ENCODE results near the gene MBOAT2. TPM values are rescaled to one million over a fixed set of nuclear protein-coding genes. Genes with fewer than 3 reads are reported as not detected.
"Not testable (repeated sequence)": the region's sequence is repeated elsewhere in the genome, so short reads cannot be mapped to it uniquely, and the experiment has no call there.

Gene MBOAT2
- polyA plus RNA-seq, 6 donors from 2014 or later: 0.07 to 1.5 (median 0.18) TPM; not detected in 2

GRCh38 chr2:8954990-8955389 is 48.5 kb downstream of the MBOAT2 start:
- H3K9me3 Mint-ChIP-seq: peaks cover 13 to 45% (median 29%) of the 10 kb centered on the region in 7 donors
- peaks cover 0 to 6% (median 0%) of the 10 kb centered on the region in 3 donors for H3K27me3 Mint-ChIP-seq
- H3K27ac Mint-ChIP-seq: no peak overlapping the region
- H3K4me3 Mint-ChIP-seq: no peak overlapping the region
- ATAC-seq (ENCODE audit: low read depth in 2 of 2) (no peak), DNase-seq (no peak)
- peaks cover 23 to 37% of the 10 kb centered on the region in 2 donors for H3K36me3 Mint-ChIP-seq
- no peaks in the 10 kb centered on the region for H3K4me1 Mint-ChIP-seq

GRCh38 chr2:8953525-8953924 is 50.0 kb downstream of the MBOAT2 start:
- Mint-ChIP-seq H3K36me3 (peaks cover 23 to 37% of the 10 kb centered on the region in 2 donors), H3K4me3 (no peak overlapping the region), H3K27ac (no peak overlapping the region), H3K27me3 (peaks cover 0 to 6% (median 0%) of the 10 kb centered on the region in 3 donors), H3K9me3 (peaks cover 15 to 53% (median 30%) of the 10 kb centered on the region in 7 donors), H3K4me1 (no peaks in the 10 kb centered on the region)
- no peak for DNase-seq
- ATAC-seq (ENCODE audit: low read depth in 2 of 2): no peak

GRCh38 chr2:8939486-8940114 is 63.9 kb downstream of the MBOAT2 start:
- ATAC-seq (ENCODE audit: low read depth in 2 of 2): no peak
- H3K4me3 Mint-ChIP-seq: no peak overlapping the region
- no peaks in the 10 kb centered on the region for H3K27me3 Mint-ChIP-seq
- DNase-seq: no peak
- no peaks in the 10 kb centered on the region for H3K4me1 Mint-ChIP-seq
- no peak overlapping the region for H3K27ac Mint-ChIP-seq
- no peaks in the 10 kb centered on the region for H3K36me3 Mint-ChIP-seq
- peaks cover 0 to 6% (median 0%) of the 10 kb centered on the region in 7 donors for H3K9me3 Mint-ChIP-seq

GRCh38 chr2:8938384-8938783 is 65.1 kb downstream of the MBOAT2 start:
- Mint-ChIP-seq H3K27ac (peak overlapping the region in 2 of 6 donors; percentile 43 to 86), H3K4me1 (no peaks in the 10 kb centered on the region)

GRCh38 chr2:8935982-8936381 is 67.5 kb downstream of the MBOAT2 start:
- Mint-ChIP-seq H3K27me3 (no peaks in the 10 kb centered on the region), H3K4me1 (no peaks in the 10 kb centered on the region), H3K36me3 (no peaks in the 10 kb centered on the region), H3K27ac (no peak overlapping the region), H3K9me3 (peaks cover 0 to 6% (median 2%) of the 10 kb centered on the region in 7 donors), H3K4me3 (no peak overlapping the region)
- DNase-seq (no peak), ATAC-seq (ENCODE audit: low read depth in 2 of 2) (no peak)

More at GRCh38 chr2:8938384-8938783, 65.1 kb downstream of the MBOAT2 start:
- ATAC-seq (ENCODE audit: low read depth in 2 of 2) (no peak), DNase-seq (no peak)
- Mint-ChIP-seq H3K9me3 (peaks cover 0 to 6% (median 0%) of the 10 kb centered on the region in 7 donors), H3K27me3 (no peaks in the 10 kb centered on the region), H3K36me3 (no peaks in the 10 kb centered on the region), H3K4me3 (no peak overlapping the region)

GRCh38 chr2:8934338-8934737 is 69.1 kb downstream of the MBOAT2 start:
- DNase-seq: no peak
- no peak overlapping the region for H3K27ac Mint-ChIP-seq
- ATAC-seq (ENCODE audit: low read depth in 2 of 2): no peak
- H3K4me3 Mint-ChIP-seq: no peak overlapping the region
- no peaks in the 10 kb centered on the region for H3K36me3 Mint-ChIP-seq
- H3K9me3 Mint-ChIP-seq: peaks cover 0 to 9% (median 2%) of the 10 kb centered on the region in 7 donors
- H3K4me1 Mint-ChIP-seq: no peaks in the 10 kb centered on the region
- H3K27me3 Mint-ChIP-seq: no peaks in the 10 kb centered on the region

GRCh38 chr2:8932702-8933101 is 70.8 kb downstream of the MBOAT2 start:
- Mint-ChIP-seq H3K4me3 (no peak overlapping the region), H3K27ac (no peak overlapping the region), H3K9me3 (peaks cover 0 to 9% (median 2%) of the 10 kb centered on the region in 7 donors), H3K27me3 (no peaks in the 10 kb centered on the region), H3K36me3 (no peaks in the 10 kb centered on the region), H3K4me1 (no peaks in the 10 kb centered on the region)
- ATAC-seq (ENCODE audit: low read depth in 2 of 2): no peak
- DNase-seq: no peak

GRCh38 chr2:8930185-8930584 is 73.3 kb downstream of the MBOAT2 start:
- not testable (repeated sequence) for H3K4me1 Mint-ChIP-seq; H3K27me3 Mint-ChIP-seq; H3K9me3 Mint-ChIP-seq; H3K36me3 Mint-ChIP-seq; DNase-seq; ATAC-seq (ENCODE audit: low read depth in 2 of 2); H3K4me3 Mint-ChIP-seq
- H3K27ac Mint-ChIP-seq: peak overlapping the region in 1 of 6 donors; percentile 13

- H3K4me3 Mint-ChIP-seq: peak overlapping the region in 1 of 8 donors; percentile 58
- H3K9me3 Mint-ChIP-seq: peaks cover 0 to 9% (median 2%) of the 10 kb centered on the region in 7 donors
- no peak for ATAC-seq (ENCODE audit: low read depth in 2 of 2)
- no peaks in the 10 kb centered on the region for H3K27me3 Mint-ChIP-seq
- no peaks in the 10 kb centered on the region for H3K36me3 Mint-ChIP-seq
- DNase-seq: no peak
- no peaks in the 10 kb centered on the region for H3K4me1 Mint-ChIP-seq
- H3K27ac Mint-ChIP-seq: no peak overlapping the region
Observed at GRCh38 chr2:8929128-8929527, 74.4 kb downstream of the MBOAT2 start.

- H3K4me1 Mint-ChIP-seq: no peaks in the 10 kb centered on the region
- ATAC-seq (ENCODE audit: low read depth in 2 of 2): no peak
- H3K4me3 Mint-ChIP-seq: no peak overlapping the region
- no peak for DNase-seq
- no peaks in the 10 kb centered on the region for H3K27me3 Mint-ChIP-seq
- H3K36me3 Mint-ChIP-seq: no peaks in the 10 kb centered on the region
- peak overlapping the region in 1 of 6 donors; percentile 29 for H3K27ac Mint-ChIP-seq
- H3K9me3 Mint-ChIP-seq: peaks cover 0 to 9% (median 2%) of the 10 kb centered on the region in 7 donors
Observed at GRCh38 chr2:8927510-8928455, 75.7 kb downstream of the MBOAT2 start.

GRCh38 chr2:8926356-8926755 is 77.1 kb downstream of the MBOAT2 start:
- Mint-ChIP-seq H3K4me1 (no peaks in the 10 kb centered on the region), H3K27me3 (no peaks in the 10 kb centered on the region), H3K4me3 (no peak overlapping the region), H3K36me3 (no peaks in the 10 kb centered on the region), H3K9me3 (peaks cover 0 to 7% (median 1%) of the 10 kb centered on the region in 7 donors), H3K27ac (no peak overlapping the region)
- ATAC-seq (ENCODE audit: low read depth in 2 of 2) (no peak), DNase-seq (no peak)

GRCh38 chr2:8925411-8925810 is 78.1 kb downstream of the MBOAT2 start:
- Mint-ChIP-seq H3K27me3 (no peaks in the 10 kb centered on the region), H3K4me1 (no peaks in the 10 kb centered on the region), H3K4me3 (no peak overlapping the region), H3K9me3 (peaks cover 0 to 1% (median 0%) of the 10 kb centered on the region in 7 donors), H3K36me3 (no peaks in the 10 kb centered on the region), H3K27ac (no peak overlapping the region)
- DNase-seq (no peak), ATAC-seq (ENCODE audit: low read depth in 2 of 2) (no peak)

- H3K27me3 Mint-ChIP-seq: no peaks in the 10 kb centered on the region
- H3K27ac Mint-ChIP-seq: no peak overlapping the region
- no peaks in the 10 kb centered on the region for H3K36me3 Mint-ChIP-seq
- no peaks in the 10 kb centered on the region for H3K9me3 Mint-ChIP-seq
- no peak for DNase-seq
- H3K4me3 Mint-ChIP-seq: no peak overlapping the region
- no peaks in the 10 kb centered on the region for H3K4me1 Mint-ChIP-seq
- no peak for ATAC-seq (ENCODE audit: low read depth in 2 of 2)
Observed at GRCh38 chr2:8923183-8923582, 80.3 kb downstream of the MBOAT2 start.

- Mint-ChIP-seq H3K27ac (peak overlapping the region in 1 of 6 donors; percentile 70), H3K9me3 (no peaks in the 10 kb centered on the region), H3K4me1 (no peaks in the 10 kb centered on the region), H3K4me3 (no peak overlapping the region), H3K27me3 (no peaks in the 10 kb centered on the region), H3K36me3 (no peaks in the 10 kb centered on the region)
- ATAC-seq (ENCODE audit: low read depth in 2 of 2) (no peak), DNase-seq (no peak)
Observed at GRCh38 chr2:8922431-8922830, 81.1 kb downstream of the MBOAT2 start.

All from naive B cell (primary cell).